BJ (cell line): ENCODE measurements around the gene SH3RF3. TPM values are rescaled to one million over a fixed set of nuclear protein-coding genes. Genes with fewer than 3 reads are reported as not detected.

ENCODE experiments used
- CTCF ChIA-PET: fragments of 350-600 bp; formaldehyde crosslinking; extraction: SDS; loops from one replicate; lab custom pipeline; 2021; ENCODE audit warnings: antibody characterized with exemption, inconsistent platforms; lab: Yijun Ruan, JAX
- POLR2A ChIA-PET: fragments of 300-600 bp; sonication (Branson Sonifier 250); formaldehyde crosslinking; extraction: SDS; loops from one replicate; lab custom pipeline; 2021; ENCODE audit warnings: antibody characterized with exemption; lab: Charles Lee
- DNase-seq: peaks from one replicate; pipeline ENCODE4 v3.0.0-alpha.2; 2011; ENCODE audit warnings: low read depth
- H3K27me3 ChIP-seq: 2 replicates; pipeline ENCODE4 v1.6.0; 2011; ENCODE audit warnings: low read length; ENCODE audit not compliant: control insufficient read depth, insufficient read depth
- H3K36me3 ChIP-seq: 2 replicates; pipeline ENCODE4 v1.5.1; 2011; ENCODE audit warnings: low read length; ENCODE audit not compliant: control insufficient read depth, insufficient read depth
- H3K4me3 ChIP-seq: 2 replicates; pipeline ENCODE4 v1.5.1; 2011; ENCODE audit warnings: low read depth, mild to moderate bottlenecking, control low read depth, low read length
- polyA plus RNA-seq: library from polyadenylated mRNA; depleted of rRNA; stranded (reverse); fragments of >200 nt; gene quantifications from 2 replicates; pipeline ENCODE4 v1.2.3, GENCODE V29; 2011
- TF ChIP-seq, protein P1 (sequence below): IDR thresholded peaks from 2 replicates; pipeline ENCODE4 v1.5.1; 2011; ENCODE audit warnings: low read depth, mild to moderate bottlenecking, control low read depth, inconsistent platforms, low read length, moderate library complexity; ENCODE audit not compliant: insufficient read depth

SH3RF3 gene
- polyA plus RNA-seq, 1 experiment, result 3.6 TPM

DNA sequence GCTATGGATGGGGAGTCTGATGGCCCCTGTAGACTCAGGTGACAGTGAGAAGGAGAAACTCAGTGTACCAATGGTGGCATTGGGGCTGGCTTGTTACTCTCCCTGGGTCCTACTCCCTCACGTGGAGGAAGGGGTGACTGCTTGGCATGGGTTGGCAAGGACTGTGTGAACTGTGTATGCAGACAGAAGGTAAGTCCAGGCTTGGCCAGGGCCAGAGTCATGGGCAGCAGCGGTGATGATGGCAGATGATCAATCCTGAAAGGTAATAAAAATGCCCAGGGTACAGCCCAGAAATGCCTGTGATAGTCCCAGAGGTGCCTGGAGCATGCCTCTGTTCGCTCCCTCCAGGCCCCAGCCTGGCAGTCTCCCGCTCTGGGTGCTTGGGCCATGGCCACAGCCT lies 153.9 kb downstream of the SH3RF3 start:
- ChIA-PET POLR2A (no interaction called here), CTCF (interaction anchor here (1.6 kb wide), 1 partner anchor 16 kb away, joined by 3 read pairs; no protein-coding TSS in a partner anchor)
- H3K36me3 ChIP-seq, result no peaks in the 10 kb centered on the region
- TF ChIP-seq, protein P1, sequence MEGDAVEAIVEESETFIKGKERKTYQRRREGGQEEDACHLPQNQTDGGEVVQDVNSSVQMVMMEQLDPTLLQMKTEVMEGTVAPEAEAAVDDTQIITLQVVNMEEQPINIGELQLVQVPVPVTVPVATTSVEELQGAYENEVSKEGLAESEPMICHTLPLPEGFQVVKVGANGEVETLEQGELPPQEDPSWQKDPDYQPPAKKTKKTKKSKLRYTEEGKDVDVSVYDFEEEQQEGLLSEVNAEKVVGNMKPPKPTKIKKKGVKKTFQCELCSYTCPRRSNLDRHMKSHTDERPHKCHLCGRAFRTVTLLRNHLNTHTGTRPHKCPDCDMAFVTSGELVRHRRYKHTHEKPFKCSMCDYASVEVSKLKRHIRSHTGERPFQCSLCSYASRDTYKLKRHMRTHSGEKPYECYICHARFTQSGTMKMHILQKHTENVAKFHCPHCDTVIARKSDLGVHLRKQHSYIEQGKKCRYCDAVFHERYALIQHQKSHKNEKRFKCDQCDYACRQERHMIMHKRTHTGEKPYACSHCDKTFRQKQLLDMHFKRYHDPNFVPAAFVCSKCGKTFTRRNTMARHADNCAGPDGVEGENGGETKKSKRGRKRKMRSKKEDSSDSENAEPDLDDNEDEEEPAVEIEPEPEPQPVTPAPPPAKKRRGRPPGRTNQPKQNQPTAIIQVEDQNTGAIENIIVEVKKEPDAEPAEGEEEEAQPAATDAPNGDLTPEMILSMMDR, result no peak
- no peak for DNase-seq
- no peak overlapping the region for H3K4me3 ChIP-seq
- no peaks in the 10 kb centered on the region for H3K27me3 ChIP-seq

DNA sequence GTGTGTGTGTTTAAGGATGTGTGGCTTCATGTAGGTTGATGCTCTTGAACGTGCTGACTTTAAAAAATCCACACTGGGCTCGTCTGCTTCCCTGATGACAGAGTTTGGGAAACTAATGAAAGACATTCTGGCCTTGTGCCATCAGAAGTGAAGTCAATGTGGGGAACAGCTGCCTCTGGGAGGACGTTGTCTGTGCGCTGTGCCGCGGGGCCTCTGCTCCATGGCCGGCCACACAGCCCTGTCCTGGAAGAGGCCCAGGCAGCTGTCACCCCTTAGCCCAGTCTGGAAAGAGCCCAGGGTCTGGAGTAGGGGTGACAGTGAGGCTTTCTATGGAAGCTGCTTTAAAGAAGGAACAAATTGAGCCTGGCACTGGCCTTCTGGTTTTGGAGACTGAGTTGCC lies 155.8 kb downstream of the SH3RF3 start:
- ChIA-PET CTCF (interaction anchor here (0.9 kb wide), 1 partner anchor 48 kb away, joined by 3 read pairs; no protein-coding TSS in a partner anchor), POLR2A (no interaction called here)
- H3K27me3 ChIP-seq, result no peaks in the 10 kb centered on the region
- H3K36me3 ChIP-seq, result no peaks in the 10 kb centered on the region
- H3K4me3 ChIP-seq, result no peak overlapping the region
- DNase-seq, result peak; percentile 34
- TF ChIP-seq, protein P1, result no peak

- DNase-seq, result peak; percentile 8
These were observed 156.2 kb downstream of the SH3RF3 start for GRCh38 chr2:109285244-109285651.

DNA sequence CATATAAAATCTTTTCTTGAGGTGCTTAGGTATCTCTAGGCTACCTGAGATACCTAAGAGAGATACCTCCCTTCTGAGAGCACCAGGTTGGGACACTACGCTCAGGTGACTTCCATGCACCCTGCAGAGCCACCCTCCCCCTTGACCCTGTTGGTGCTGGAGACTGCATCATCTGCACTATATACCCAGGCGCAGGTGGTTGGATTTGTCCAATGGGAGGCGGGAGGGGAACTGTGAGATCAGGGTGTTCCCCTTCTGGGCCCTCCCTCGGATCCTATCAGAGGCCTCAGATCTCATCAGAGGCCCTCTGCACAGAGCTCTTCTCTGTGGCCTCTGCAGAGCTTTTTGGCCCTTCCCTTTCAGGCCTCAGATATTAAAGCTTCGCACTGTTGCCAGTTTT lies 158.4 kb downstream of the SH3RF3 start:
- Histone ChIP-seq H3K36me3 (no peaks in the 10 kb centered on the region), H3K4me3 (no peak overlapping the region), H3K27me3 (no peaks in the 10 kb centered on the region)
- no peak for DNase-seq
- ChIA-PET CTCF (interaction anchor here (1.4 kb wide), 1 partner anchor 8 kb away, joined by 3 read pairs; no protein-coding TSS in a partner anchor), POLR2A (no interaction called here)
- TF ChIP-seq, protein P1, result no peak

More at GRCh38 chr2:109285244-109285651, 156.2 kb downstream of the SH3RF3 start:
- TF ChIP-seq, protein P1, result no peak
- no peaks in the 10 kb centered on the region for H3K27me3 ChIP-seq
- CTCF ChIA-PET, result interaction anchor here (0.9 kb wide), 1 partner anchor 47 kb away, joined by 3 read pairs; no protein-coding TSS in a partner anchor
- H3K36me3 ChIP-seq, result no peaks in the 10 kb centered on the region
- no peak overlapping the region for H3K4me3 ChIP-seq
- POLR2A ChIA-PET, result no interaction called here

- Histone ChIP-seq H3K27me3 (no peaks in the 10 kb centered on the region), H3K36me3 (no peaks in the 10 kb centered on the region), H3K4me3 (no peak overlapping the region)
- POLR2A ChIA-PET, result no interaction called here
- TF ChIP-seq, protein P1, result no peak
- DNase-seq, result no peak
- CTCF ChIA-PET, result no interaction called here
These were observed 158.8 kb downstream of the SH3RF3 start for GRCh38 chr2:109287838-109288237.
